Measurements from ENCODE around the gene RPL10.

DNA sequence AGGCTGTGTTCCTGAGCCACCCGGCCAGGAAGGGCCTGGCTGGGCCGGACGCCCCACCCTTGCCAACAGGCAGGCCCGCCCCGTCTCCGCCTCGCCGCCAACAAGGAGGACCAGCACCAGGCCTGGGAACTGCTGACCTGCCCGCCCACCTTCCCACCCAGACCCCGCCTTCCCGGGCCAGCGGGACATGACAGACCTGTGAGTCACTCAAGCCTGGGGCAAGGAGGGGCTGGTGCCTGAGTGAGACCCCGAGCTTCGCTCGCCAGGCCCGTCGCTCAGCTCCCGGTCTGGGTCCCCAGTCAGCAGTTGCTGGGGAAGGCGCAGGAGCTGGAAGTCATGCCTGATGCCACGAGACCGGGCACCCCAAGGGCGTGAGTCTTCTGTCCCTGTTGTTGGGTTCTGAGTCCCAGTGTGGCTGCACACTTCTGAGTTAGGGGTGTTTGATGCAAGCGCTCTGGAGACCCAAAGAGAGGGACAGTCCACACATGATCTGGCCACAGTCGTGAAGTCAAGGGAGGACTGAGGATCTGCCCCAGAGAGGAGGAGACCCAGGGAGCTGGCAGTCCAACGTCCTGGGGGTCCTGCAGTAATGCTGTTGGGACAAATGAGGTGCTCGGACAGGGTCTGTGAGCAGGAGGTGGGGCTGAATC, 11.2 kb downstream of the RPL10 start, which contains the start of gene DNASE1L1:
- TF ChIP-seq, protein P1, sequence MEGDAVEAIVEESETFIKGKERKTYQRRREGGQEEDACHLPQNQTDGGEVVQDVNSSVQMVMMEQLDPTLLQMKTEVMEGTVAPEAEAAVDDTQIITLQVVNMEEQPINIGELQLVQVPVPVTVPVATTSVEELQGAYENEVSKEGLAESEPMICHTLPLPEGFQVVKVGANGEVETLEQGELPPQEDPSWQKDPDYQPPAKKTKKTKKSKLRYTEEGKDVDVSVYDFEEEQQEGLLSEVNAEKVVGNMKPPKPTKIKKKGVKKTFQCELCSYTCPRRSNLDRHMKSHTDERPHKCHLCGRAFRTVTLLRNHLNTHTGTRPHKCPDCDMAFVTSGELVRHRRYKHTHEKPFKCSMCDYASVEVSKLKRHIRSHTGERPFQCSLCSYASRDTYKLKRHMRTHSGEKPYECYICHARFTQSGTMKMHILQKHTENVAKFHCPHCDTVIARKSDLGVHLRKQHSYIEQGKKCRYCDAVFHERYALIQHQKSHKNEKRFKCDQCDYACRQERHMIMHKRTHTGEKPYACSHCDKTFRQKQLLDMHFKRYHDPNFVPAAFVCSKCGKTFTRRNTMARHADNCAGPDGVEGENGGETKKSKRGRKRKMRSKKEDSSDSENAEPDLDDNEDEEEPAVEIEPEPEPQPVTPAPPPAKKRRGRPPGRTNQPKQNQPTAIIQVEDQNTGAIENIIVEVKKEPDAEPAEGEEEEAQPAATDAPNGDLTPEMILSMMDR (IDR thresholded peaks at IDR 0.05; ENCODE audit: low read depth, low read length): no peak
- no peak for TF ChIP-seq EZH2phosphoT487 (IDR thresholded peaks at IDR 0.05; ENCODE audit: low read depth)
